GM12878 (cell line): Measurements from ENCODE around the gene MRPL49. TPM values are rescaled to one million over a fixed set of nuclear protein-coding genes. Genes with fewer than 3 reads are reported as not detected.

Experiments
- BMI1 ChIP-seq: fragments of 450-650 bp; IDR thresholded peaks from 2 replicates; pipeline ENCODE4 v1.6.1; 2016; ENCODE audit warnings: mild to moderate bottlenecking, moderate library complexity, borderline replicate concordance
- ESRRA ChIP-seq: IDR thresholded peaks from 2 replicates; pipeline ENCODE4 v1.6.1; 2012; ENCODE audit warnings: mild to moderate bottlenecking, low read length, improper control_type of control experiment
- HDGF ChIP-seq: fragments of 450-650 bp; IDR thresholded peaks from 2 replicates; pipeline ENCODE4 v1.6.1; 2016; ENCODE audit warnings: antibody characterized with exemption
- IRF5 ChIP-seq: fragments of 450-650 bp; IDR thresholded peaks from 2 replicates; pipeline ENCODE4 v1.6.1; 2017; ENCODE audit warnings: borderline replicate concordance
- JUND ChIP-seq: IDR thresholded peaks from 2 replicates; pipeline ENCODE4 v1.6.1; 2012; ENCODE audit warnings: low read depth, mild to moderate bottlenecking, low read length, improper control_type of control experiment, moderate library complexity
- MTA2 ChIP-seq: fragments of 450-650 bp; IDR thresholded peaks from 2 replicates; pipeline ENCODE4 v1.6.1; 2016; ENCODE audit warnings: low read depth, mild to moderate bottlenecking, moderate library complexity
- NFYB ChIP-seq: IDR thresholded peaks from 2 replicates; pipeline ENCODE4 v1.6.1; 2011; ENCODE audit warnings: low read depth, mild to moderate bottlenecking, low read length, improper control_type of control experiment, moderate library complexity; ENCODE audit not compliant: insufficient read depth
- NR2C2 ChIP-seq: IDR thresholded peaks from 2 replicates; pipeline ENCODE4 v1.6.1; 2011; ENCODE audit warnings: borderline replicate concordance, low read depth; ENCODE audit not compliant: control insufficient read depth, insufficient read length
- PAX5 ChIP-seq: IDR thresholded peaks from 2 replicates; pipeline ENCODE4 v1.6.1; 2011; ENCODE audit warnings: low read depth, low read length, borderline replicate concordance
- RUNX3 ChIP-seq: IDR thresholded peaks from 2 replicates; pipeline ENCODE4 v1.6.1; 2012; ENCODE audit warnings: low read length, inconsistent platforms
- STAT3 ChIP-seq: IDR thresholded peaks from 2 replicates; pipeline ENCODE4 v1.6.1; 2011; ENCODE audit warnings: low read depth, low read length, improper control_type of control experiment
- TCF7 ChIP-seq: IDR thresholded peaks from 2 replicates; pipeline ENCODE4 v1.6.1; 2014; ENCODE audit warnings: antibody characterized with exemption, borderline replicate concordance
- polyA plus RNA-seq, 11 experiments: library from polyadenylated mRNA; depleted of rRNA in 4 of 11; unstranded in 6 of 11; stranded (reverse) in 5 of 11; fragments of >200 nt; fragmentation: Nextera tagmentation in 4 of 11; fragmentation: Illumina TruSeq in 1 of 11; extraction: Ambion mirVana in 4 of 11; extraction: Trizol in 1 of 11; gene quantifications; 1 replicate in 1 of 11; 2 replicates in 10 of 11; pipeline versions ENCODE4 v1.2.1 to v1.2.3, GENCODE V29; 2011 to 2016; ENCODE audit warnings: inconsistent platforms in 2 of 11, missing spikeins in 2 of 11, low read depth in 1 of 11
- total RNA-seq, 4 experiments: library from RNA; depleted of rRNA in 3 of 4; stranded (reverse); fragments of >200 nt in 3 of 4; fragmentation: Illumina TruSeq in 1 of 4; extraction: Trizol in 1 of 4; gene quantifications; 2 replicates each; pipeline versions ENCODE4 v1.2.1 to v1.2.3, GENCODE V29; 2013 to 2021
- TF ChIP-seq, protein P1 (sequence below): IDR thresholded peaks from 2 replicates; pipeline ENCODE4 v1.6.1; 2012; ENCODE audit warnings: mild to moderate bottlenecking, low read depth, low read length
- TF ChIP-seq, protein P2 (sequence below): fragments of 450-650 bp; IDR thresholded peaks from 2 replicates; pipeline ENCODE4 v1.6.1; 2017; ENCODE audit warnings: mild to moderate bottlenecking, moderate library complexity
- TF ChIP-seq, protein P3 (sequence below): IDR thresholded peaks from 2 replicates; pipeline ENCODE4 v1.6.1; 2011; ENCODE audit warnings: borderline replicate concordance, low read depth, mild to moderate bottlenecking, moderate library complexity, low read length; ENCODE audit not compliant: insufficient read depth, poor library complexity, severe bottlenecking

Gene MRPL49
- total and polyA plus RNA-seq, 10 of the 15 experiments (the other 5 are each of a cell fraction or from before 2014, with no cell fraction given) = 42.0 to 116 (median 71.7) TPM

DNA sequence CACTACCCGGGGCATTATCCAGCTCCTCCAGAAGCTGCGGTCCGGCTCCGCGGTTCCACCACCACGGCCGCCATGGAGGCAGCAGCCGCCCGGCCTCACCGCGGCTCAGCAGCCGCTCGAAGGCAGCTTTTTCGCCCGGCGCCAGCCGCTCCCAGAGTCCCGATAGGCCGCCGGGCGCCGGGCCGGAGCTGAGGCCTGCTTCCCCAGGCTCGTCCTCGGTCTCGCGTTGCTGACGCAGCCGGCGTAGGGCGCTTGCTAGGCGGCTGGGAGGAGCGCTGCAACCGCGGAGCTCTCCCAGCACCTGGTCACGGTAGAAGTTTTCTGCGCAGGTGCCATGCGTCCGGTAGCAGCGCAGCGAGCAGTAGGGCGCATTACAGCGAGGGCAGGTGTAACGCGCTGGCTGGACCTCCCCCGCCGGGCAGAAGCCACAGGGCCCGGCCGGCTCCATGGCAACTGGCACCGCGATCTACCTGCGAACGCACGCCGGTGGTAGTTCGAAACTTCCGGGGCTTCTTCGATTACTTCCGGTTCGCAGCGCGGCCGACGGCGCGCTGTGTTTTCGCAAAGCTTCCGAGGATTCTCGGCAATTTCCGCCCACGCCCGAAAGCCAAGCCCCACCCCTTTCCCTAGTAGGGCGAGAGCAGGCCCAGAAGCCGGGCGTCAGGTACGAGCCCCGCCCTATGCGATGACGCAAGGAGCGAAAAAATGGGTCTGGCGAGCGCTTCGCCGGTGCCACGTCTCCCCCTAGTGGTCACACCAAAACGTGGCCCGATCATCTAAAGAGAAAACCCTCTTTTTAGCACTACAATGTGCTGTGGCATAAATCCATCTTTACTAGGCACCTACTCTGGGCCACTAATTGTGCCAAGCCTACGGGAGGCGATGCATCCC, 4.7 kb upstream of the MRPL49 start, which contains the start of gene ZNHIT2 (continued):
- TF ChIP-seq, protein P1, sequence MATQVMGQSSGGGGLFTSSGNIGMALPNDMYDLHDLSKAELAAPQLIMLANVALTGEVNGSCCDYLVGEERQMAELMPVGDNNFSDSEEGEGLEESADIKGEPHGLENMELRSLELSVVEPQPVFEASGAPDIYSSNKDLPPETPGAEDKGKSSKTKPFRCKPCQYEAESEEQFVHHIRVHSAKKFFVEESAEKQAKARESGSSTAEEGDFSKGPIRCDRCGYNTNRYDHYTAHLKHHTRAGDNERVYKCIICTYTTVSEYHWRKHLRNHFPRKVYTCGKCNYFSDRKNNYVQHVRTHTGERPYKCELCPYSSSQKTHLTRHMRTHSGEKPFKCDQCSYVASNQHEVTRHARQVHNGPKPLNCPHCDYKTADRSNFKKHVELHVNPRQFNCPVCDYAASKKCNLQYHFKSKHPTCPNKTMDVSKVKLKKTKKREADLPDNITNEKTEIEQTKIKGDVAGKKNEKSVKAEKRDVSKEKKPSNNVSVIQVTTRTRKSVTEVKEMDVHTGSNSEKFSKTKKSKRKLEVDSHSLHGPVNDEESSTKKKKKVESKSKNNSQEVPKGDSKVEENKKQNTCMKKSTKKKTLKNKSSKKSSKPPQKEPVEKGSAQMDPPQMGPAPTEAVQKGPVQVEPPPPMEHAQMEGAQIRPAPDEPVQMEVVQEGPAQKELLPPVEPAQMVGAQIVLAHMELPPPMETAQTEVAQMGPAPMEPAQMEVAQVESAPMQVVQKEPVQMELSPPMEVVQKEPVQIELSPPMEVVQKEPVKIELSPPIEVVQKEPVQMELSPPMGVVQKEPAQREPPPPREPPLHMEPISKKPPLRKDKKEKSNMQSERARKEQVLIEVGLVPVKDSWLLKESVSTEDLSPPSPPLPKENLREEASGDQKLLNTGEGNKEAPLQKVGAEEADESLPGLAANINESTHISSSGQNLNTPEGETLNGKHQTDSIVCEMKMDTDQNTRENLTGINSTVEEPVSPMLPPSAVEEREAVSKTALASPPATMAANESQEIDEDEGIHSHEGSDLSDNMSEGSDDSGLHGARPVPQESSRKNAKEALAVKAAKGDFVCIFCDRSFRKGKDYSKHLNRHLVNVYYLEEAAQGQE = no peak
- no peak for TF ChIP-seq ESRRA
- TF ChIP-seq BMI1 = peak; percentile 91
- TF ChIP-seq MTA2 = peak; percentile 86
- TF ChIP-seq IRF5 = no peak
- peak; percentile 45 for TF ChIP-seq RUNX3
- TF ChIP-seq, protein P2, sequence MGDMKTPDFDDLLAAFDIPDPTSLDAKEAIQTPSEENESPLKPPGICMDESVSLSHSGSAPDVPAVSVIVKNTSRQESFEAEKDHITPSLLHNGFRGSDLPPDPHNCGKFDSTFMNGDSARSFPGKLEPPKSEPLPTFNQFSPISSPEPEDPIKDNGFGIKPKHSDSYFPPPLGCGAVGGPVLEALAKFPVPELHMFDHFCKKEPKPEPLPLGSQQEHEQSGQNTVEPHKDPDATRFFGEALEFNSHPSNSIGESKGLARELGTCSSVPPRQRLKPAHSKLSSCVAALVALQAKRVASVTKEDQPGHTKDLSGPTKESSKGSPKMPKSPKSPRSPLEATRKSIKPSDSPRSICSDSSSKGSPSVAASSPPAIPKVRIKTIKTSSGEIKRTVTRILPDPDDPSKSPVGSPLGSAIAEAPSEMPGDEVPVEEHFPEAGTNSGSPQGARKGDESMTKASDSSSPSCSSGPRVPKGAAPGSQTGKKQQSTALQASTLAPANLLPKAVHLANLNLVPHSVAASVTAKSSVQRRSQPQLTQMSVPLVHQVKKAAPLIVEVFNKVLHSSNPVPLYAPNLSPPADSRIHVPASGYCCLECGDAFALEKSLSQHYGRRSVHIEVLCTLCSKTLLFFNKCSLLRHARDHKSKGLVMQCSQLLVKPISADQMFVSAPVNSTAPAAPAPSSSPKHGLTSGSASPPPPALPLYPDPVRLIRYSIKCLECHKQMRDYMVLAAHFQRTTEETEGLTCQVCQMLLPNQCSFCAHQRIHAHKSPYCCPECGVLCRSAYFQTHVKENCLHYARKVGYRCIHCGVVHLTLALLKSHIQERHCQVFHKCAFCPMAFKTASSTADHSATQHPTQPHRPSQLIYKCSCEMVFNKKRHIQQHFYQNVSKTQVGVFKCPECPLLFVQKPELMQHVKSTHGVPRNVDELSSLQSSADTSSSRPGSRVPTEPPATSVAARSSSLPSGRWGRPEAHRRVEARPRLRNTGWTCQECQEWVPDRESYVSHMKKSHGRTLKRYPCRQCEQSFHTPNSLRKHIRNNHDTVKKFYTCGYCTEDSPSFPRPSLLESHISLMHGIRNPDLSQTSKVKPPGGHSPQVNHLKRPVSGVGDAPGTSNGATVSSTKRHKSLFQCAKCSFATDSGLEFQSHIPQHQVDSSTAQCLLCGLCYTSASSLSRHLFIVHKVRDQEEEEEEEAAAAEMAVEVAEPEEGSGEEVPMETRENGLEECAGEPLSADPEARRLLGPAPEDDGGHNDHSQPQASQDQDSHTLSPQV = no peak
- TF ChIP-seq, protein P3, sequence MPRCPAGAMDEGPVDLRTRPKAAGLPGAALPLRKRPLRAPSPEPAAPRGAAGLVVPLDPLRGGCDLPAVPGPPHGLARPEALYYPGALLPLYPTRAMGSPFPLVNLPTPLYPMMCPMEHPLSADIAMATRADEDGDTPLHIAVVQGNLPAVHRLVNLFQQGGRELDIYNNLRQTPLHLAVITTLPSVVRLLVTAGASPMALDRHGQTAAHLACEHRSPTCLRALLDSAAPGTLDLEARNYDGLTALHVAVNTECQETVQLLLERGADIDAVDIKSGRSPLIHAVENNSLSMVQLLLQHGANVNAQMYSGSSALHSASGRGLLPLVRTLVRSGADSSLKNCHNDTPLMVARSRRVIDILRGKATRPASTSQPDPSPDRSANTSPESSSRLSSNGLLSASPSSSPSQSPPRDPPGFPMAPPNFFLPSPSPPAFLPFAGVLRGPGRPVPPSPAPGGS = peak; percentile 87
- peak; percentile 73; the same call in 1 of the 2 replicates for TF ChIP-seq HDGF
- TF ChIP-seq NFYB = no peak
- peak; percentile 32; the same call in 1 of the 2 replicates for TF ChIP-seq PAX5
- TF ChIP-seq JUND = no peak
- TF ChIP-seq TCF7 = no peak
- TF ChIP-seq STAT3 = no peak
- peak; percentile 79 for TF ChIP-seq NR2C2
